Stimulated activated CD8-positive, alpha-beta memory T cell treated with anti-CD3 and anti-CD28 coated beads, Interleukin-2, amount 100 ng/mL, for 1 hour (primary cell): Measurements from ENCODE around the gene CCNDBP1.
"Not testable (repeated sequence)": the region's sequence is repeated elsewhere in the genome, so short reads cannot be mapped to it uniquely, and the experiment has no call there.

ENCODE experiments used
- DNase-seq, 2 donors: peaks; one replicate each; pipeline ENCODE4 v3.0.0-alpha.2; 2020; ENCODE audit warnings: low read depth in 2 of 2

CCNDBP1 gene

DNA sequence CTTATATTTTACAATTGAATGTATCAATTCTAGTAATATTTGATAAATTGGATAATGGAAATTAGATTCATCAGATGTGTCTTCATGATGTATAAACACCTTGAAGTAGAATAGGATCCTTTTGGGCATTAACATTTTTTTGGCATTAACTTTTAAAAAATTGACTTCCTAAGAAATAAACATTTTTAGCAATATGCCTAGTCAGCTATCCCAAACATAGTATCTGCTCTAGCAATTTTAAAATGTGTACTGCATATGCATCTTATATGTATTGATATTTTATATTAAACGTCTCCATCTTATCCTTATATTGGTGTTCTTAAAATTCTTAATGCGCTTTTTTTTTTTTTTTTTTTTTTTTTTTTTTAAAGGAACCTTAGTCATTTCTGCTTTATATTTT is 8.5 kb downstream of the CCNDBP1 start:
- no peak for DNase-seq

DNA sequence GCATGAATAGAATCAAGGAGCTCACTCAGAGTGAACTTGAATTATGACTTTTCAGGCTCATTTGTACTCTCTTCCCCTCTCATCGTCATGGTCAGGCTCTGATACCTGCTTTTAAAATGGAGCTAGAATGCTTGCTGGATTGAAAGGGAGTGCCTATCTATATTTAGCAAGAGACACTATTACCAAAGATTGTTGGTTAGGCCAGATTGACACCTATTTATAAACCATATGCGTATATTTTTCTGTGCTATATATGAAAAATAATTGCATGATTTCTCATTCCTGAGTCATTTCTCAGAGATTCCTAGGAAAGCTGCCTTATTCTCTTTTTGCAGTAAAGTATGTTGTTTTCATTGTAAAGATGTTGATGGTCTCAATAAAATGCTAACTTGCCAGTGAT is 9.6 kb downstream of the CCNDBP1 start:
- no peak for DNase-seq

DNA sequence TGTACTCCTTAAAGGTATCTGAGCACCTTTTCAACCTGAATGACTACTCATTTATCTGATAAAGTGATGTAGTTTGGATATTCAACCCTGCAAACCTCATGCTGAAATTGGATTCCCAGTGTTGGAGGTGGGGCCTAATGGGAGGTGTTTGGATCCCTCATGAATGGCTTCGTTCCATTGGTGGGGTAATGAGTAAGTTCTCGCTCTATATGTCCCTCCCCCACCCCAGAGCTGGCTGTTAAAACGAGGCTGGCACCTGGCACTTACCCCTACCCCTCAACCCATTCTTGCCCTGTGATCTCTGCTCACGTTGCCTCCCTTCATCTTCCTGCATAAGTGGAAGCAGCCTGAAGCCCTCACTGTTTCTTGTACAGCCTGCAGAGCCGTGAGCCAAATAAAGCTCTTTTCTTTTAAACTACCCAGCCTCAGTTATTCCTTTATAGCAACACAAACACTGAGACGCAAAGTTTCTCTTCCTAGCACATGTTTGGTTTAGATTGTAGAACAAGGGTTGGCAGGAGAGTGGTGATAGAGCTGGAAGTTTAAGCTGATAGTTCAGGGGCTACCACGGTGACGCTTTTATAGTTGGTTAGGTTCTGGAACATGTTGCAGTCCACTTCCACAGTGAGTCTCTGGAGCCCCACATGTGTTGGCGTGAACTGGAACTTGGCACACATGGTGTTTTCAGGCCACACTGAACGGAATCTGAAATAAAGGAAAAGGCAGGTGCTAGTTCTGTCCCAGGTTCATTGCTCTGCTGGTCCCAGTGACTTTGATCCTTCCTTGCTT is 11.8 kb downstream of the CCNDBP1 start:
- no peak for DNase-seq

GRCh38 chr15:43197773-43198172 is 12.6 kb downstream of the CCNDBP1 start:
- not testable (repeated sequence) for DNase-seq

DNA sequence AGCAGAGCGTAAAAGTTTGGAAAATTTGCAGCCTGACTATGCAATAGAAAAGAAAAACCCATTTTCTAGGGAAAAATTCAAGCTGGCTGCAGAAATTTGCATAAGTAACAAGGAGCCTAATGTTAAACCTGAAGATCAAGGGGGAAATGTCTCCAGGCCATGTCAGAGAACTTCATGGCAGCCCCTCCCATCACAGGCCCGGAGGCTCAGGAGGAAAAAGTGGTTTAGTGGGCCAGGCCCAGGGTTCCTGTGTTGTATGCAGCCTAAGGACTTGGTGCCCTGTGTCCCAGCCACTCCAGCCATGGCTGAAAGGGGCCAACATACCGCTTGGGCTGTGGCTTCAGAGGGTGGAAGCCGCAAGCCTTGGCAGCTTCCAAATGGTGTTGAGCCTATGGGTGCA is 13.4 kb downstream of the CCNDBP1 start:
- not testable (repeated sequence) for DNase-seq

DNA sequence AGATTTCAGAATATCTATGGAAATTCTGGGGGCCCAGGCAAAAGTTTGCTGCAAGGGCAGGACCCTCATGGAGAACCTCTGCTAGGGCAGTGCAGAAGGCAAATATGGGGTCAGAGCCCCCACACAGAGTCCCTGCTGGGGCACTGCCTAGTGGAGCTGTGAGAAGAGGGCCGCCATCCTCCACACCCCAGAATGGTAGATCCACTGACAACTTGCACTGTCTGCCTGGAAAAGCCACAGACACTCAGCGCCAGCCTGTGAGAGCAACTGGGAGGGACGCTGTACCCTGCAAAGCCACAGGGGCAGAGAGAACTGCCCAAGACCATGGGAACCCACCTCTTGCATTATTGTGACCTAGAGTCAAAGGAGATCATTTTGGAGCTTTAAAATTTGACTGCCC is 13.8 kb downstream of the CCNDBP1 start:
- DNase-seq: no peak

GRCh38 chr15:43199945-43200488 is 14.8 kb downstream of the CCNDBP1 start:
- DNase-seq: no peak

DNA sequence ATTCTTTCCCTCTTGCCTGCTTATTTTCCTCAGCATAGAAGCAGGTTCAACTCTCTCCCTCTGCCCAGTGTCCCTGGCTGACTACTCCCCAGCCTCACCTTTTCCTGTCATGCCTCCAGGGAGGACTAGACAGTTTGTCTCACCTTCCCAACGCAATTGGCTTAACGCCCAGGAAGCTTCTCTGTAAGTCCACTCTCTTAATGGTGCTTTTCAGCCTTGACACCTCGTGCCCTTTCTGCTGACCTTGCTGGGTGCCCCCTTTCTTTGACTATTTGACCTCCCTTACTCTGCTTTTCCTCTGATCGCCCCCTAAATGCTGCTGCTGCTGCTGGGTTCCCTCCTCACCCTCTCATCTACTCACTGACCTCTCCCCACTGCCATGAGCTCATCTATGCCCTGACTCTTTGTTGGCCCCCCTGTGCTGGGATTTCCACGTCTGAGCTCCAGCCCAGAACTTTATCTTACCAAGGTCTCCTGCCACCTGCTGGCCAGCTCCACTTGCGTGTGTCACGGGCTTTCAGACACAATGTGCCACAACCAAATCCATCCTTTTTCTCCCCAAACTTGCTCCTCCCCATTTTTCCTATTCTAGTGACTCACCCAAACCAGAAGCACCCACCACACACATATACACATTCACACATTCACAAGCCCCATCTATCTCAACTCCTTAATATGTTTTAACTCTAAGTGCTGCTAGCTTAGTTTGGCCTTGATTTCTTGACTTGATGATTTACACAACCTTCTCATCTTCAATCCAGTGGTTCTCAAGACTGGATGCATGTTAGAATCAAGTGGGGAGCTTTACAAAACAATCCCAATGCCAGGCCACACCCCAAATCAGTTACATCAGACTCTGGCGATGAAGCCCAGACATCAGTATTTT is 19.1 kb downstream of the CCNDBP1 start:
- peak; percentile 19 to 28 for DNase-seq

DNA sequence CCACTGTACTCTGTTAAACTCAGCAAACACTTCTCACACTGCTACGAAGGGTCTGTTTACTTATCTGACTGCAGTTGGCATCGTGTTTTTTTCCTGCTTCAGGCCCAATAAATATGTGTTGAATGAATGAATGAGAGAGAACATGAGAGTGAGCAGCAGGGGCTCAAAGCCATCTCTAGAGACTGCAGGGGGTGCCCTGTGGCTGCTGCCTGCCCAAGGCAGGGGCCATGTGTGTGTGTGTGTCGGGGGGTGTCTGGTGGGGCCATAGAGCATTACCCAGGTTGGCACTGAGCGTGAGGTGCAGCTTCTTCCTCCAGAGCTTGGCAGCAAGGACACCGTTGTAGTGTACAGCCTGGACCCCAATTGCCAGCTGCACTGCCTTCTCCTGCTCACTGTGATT is 20.9 kb downstream of the CCNDBP1 start:
- DNase-seq: no peak

DNA sequence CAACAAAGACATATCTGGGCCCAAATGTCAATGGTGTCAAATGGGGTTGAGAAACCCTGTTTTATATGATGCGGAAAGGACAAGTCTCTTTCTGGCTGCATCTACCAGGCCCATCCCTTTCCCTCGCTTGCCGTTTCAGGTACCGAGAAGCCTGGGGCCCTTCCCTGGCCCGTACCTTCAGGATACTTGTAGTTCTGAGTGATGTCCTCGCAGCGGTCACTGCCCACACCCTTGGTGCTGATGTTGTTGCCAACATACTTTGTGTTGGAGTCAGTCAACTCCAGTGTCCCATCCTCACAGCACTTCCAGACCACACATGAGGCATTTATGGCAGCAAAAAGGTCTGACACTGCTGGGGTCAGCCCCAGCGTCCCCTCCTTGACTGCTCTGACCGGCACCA is 21.8 kb downstream of the CCNDBP1 start:
- DNase-seq: no peak

- no peak for DNase-seq
Observed at GRCh38 chr15:43208052-43209002, 23.1 kb downstream of the CCNDBP1 start.

- no peak for DNase-seq
Observed at GRCh38 chr15:43209059-43209824, 24.0 kb downstream of the CCNDBP1 start.

GRCh38 chr15:43210172-43210745 is 25.1 kb downstream of the CCNDBP1 start:
- no peak for DNase-seq

DNA sequence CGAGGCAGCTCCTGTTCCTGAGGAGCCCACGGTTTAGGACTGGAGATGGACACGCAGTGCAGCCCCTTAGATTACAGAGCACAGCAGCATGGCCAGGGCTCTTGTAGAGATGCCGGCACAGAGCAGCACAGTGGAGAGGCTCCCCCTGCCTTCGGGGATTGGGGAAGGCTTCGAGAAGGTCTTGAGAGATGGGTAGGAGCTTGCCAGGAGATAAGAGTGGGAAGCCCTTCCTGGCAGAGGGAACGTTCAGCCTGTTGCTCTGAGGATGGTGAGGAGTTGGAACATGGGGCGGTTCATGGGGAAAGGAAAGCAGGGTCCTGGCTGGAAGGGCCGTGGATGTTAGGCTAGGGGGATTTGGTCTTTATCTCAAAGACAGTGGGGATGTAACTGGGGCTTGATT is 25.6 kb downstream of the CCNDBP1 start:
- DNase-seq: no peak

DNA sequence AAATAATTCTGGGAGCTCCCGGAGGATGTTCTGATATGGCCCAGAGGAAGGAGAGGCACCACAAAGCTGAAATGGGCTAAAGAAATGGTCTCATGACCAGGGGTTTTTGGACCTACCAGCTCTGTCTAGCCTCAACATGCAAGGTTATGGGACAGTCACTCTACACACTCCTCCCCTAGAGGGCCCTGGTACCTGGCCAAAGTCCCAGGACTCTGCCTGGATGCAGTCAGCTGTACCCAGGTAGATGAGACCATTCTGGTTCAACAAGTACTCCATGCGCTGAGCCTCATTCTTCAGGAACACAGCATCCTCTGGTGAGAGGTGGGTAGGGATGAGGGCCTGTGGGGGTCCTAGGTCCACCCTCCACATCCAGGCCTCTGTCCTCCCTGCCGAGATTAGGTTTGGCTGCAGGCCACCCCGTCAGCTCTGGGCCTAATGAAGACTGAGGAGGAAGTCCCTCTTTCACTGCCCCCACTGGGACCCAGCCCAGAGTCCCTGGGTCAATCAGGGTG is 26.1 kb downstream of the CCNDBP1 start:
- no peak for DNase-seq

GRCh38 chr15:43212299-43212698 is 27.1 kb downstream of the CCNDBP1 start:
- DNase-seq: no peak

DNA sequence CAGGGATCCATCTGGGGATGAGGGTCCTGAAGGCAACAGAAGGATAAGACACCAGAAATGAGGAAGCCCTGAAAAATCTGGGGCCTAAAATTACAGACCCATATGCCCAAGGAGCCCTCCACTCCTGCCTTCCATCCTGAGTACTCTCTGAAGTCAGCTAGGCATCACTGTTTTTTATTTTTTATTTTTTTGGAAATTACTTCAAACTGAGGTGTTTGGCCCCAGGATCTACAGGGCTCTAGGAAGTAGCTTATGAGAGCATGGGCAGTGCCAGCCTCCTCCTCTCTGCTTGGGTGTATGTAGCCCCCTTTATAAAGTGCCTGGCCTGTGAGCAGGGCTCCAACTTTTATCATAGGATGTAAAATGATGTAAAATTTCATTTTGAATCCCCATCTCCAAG is 27.7 kb downstream of the CCNDBP1 start:
- no peak for DNase-seq

DNA sequence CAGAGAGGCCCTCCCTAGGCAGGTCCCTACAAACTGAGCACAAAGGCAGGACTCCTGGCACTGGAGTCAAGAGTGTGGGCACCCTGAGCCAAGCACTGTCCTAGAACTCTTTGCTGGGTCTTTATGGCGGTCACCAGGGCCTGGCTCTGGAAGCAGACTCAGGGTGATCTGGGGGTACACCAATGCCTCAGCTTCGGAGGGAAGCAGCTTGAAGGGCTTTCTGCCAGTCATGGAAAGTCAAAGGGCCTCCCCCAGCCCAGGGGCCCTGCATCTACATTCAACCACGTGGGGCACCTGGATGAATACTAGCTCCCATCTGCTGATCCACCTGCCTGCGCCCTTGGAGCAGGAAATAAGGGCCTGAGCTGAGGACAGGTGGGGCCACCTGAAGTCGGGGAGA is 28.3 kb downstream of the CCNDBP1 start:
- no peak for DNase-seq

- no peak for DNase-seq
Observed at GRCh38 chr15:43214169-43214568, 29.0 kb downstream of the CCNDBP1 start.

DNA sequence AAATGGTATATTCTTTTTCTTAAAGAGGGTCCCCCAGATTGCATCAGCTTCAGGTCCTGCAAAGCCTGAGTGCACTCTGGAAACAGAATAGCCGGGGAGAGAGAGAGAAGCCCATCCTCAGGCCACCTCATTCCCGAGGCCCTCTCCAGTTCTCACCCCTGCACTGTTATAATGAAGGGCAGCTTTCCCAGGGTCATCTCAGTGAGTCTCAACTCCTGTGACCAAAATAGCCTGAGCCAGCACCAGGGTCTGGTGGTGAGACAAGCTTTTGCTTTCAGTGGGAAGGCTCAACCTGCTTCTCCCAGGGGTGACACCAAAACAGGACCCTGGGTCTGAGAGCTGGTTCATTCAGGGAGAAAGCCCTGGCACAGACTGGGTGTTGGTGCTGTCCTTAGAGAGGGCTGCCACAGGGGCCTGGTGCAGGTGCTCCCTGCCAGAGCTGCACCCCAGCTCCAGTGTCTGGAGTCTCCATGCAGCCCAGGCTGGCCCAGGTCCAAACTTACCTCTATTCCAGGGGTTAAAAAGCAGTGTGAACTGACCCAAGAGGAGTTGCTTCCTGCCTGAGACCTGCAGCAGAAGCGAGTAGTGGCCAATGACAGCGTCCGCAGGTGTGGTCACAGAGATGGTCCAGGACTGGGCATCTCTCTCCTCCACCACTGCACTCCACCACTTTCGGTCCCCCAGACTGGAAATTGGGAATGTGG is 29.5 kb downstream of the CCNDBP1 start:
- no peak for DNase-seq
